Left kidney (tissue), 2 donors: ENCODE measurements around the gene HK1. TPM values are rescaled to one million over a fixed set of nuclear protein-coding genes. Genes with fewer than 3 reads are reported as not detected.

Experiments used
- DNase-seq: peaks from one replicate; pipeline ENCODE4 v3.0.0-alpha.2; 2013
- polyA plus RNA-seq: library from polyadenylated mRNA; unstranded; fragments of 120-200 nt; gene quantifications from one replicate; pipeline ENCODE4 v1.2.1, GENCODE V29; 2013; ENCODE audit not compliant: insufficient read length

HK1 gene
- polyA plus RNA-seq, 1 donor: 51.3 TPM

DNA sequence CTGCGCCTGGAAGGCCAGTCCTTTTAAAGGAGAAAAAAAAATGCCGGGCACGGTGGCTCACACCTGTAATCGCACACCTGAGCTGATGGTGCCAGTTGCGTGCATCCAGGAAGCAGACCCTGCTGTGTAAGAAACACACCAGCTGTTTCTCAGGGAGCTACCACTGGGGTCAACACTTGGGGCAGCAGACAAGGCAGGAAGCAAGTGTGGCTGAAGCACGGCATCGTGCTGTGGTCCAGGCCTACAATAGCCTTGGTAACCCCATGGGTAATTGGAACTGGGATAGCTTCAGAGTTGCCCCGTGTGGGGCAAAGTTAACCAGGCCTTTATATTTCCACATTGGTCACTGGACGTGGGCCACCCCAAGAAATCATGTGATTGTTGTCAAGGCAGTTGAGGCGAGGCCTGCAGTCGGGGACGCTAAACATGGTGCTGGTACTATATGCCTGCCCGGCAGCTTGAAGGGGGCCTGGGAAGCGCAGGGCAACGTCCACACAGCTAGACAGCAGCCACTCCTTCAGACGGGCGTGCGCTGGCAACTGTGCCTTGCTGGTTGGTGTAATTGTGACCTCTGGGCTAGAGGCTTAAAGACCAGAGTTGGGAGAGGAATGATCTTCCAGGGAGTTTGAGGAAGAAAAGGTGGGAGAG is 140.9 kb downstream of the HK1 start:
- DNase-seq: no peak

- DNase-seq: no peak
Measured at GRCh38 chr10:69419744-69420126, 141.4 kb downstream of the HK1 start.

DNA sequence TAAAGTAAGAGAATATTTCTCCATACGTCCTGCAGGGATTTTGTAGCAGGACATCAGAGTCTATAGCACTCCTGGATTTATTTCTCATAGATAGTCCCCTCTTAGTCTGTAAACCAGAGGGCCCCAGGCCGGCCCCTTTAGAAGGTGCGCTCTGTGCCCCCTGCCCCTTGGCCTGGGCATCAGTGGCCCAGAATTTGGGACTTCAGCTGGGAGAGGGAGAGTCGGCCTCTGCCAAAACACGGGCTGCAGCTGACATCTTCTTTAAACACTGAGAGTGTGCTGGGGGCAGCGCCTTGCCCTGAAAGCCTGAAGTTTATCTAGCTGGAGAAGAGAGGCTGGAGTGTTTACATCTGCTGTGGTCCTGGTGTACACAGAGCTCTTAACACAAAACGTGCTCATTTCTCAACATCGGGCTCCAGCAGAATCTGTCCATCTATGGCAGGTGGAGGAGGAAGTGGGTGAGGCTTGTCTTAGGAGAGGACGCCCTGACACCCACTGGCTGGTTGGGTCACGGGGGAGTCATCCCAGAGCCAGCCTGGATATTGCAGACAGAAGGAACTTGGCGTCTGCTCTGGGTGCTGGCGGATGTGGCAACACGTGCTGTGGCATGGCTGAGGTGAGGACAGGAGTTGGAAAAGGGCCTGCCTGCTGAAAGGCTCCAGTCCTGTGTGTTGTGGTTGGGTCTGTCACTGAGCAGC is 143.5 kb downstream of the HK1 start:
- DNase-seq: no peak

DNA sequence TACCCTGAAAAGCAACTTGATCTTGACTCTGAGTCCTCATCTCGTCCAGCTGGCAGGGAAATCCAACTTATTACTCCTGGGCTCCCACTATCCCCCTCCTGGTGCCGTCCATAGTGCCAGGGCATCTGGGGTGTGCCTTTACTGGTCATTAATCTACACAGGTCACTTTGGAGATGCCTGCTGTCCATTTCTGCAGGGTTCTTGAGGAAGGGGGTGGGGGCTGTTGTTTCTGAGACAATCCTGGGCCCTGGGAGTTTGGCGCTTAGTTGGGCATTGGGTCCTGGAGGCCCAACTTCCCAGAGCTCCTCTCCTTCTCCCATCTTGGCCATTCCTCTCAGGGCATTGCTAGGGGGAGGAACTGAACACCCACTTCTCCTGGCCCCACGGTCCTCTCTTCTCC is 144.4 kb downstream of the HK1 start:
- no peak for DNase-seq

DNA sequence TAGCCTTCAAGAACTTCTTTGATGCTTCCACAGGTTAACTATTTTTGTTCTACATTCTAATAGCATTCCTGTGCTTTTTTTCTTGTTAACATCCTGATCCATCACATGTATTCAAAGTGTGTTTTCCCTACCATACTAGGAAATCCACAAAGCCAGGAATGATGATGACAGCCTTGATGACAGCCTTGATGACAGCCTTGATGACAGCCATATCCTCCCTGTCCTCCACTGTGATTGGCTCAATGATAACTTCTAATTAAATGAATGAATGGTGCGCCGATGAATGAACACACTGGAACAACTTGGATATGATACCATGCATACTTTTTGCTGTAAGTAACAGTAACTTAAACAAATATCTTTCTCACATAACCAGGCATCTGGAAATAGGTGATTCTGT is 146.7 kb downstream of the HK1 start:
- DNase-seq: no peak

DNA sequence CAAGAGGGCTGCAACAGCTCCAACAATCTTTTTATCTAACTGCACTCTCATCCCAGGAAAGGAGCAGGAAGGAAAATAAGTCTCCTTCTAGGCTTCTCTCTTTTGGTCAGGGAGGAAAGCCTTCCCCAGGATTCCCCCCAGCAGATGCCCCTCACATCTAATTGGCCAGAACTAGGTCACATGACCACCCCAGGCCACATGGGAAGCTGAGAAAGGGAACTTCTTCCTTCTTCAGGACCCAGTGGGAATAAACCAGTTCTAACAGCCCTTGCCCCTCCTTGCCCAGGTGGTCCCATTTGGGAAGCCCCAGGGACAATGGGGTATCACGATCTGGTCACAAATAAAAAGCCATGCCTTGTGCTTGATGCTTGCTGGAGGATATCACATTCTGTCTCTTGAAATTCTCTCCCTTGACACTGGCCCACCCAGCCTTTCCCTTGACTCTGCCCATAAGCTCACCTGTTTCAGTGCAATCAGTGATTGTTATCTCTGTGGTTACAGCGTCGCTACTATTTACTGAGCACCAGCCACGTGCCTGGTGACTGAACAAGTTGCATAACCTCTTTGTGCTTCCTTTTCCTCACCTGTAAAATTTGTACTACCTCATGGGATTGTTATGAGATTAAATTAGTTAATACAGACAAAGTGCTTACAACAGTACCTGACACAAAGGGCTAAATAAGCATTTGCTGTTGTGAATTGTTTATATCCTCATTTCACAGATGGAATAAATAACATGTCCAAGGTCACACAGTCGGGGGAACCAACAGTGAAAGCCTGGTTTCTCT is 147.4 kb downstream of the HK1 start:
- DNase-seq: no peak

- DNase-seq: no peak
Measured at GRCh38 chr10:69426376-69426727, 148.1 kb downstream of the HK1 start.

DNA sequence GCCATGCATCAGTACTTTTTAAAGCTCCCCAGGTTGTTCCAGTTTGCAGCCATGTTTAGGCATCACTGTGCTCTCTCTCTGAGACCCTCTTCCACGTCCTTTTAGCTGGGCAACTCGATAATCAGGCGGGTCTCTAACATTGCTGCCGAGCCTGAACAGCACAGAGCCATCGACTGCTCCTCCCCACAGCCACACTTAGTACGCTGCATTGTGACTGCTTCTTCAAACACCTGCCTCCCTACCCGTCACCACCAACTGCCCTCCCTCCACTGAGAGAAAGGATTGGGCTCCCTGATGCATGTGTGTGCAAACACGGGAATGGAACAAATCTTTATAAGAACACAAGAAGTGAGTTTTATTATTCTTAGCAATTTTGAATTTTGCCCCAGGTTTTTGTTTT is 149.9 kb downstream of the HK1 start:
- no peak for DNase-seq

- DNase-seq: no peak
Measured at GRCh38 chr10:69434169-69434568, 155.9 kb downstream of the HK1 start.

DNA sequence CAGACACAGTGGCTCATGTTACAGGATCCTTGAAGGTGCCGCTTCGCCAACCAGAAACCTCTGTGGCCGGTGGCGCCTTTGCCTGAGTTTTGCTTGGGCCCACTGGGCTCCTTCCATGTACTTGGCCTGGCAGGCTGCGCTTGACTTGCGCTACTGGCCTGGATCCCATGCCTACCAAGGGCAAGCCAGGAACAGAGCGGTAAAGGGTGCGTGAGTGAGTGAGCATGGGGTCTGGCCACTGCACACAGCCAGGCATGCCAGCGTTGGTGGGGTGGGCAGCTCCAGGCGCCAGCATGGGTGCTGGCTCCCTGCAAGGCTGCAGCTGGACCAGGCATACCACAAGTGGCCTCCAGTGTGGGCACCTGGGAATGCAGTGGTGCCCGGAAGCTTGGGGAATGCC is 156.6 kb downstream of the HK1 start:
- DNase-seq: no peak

DNA sequence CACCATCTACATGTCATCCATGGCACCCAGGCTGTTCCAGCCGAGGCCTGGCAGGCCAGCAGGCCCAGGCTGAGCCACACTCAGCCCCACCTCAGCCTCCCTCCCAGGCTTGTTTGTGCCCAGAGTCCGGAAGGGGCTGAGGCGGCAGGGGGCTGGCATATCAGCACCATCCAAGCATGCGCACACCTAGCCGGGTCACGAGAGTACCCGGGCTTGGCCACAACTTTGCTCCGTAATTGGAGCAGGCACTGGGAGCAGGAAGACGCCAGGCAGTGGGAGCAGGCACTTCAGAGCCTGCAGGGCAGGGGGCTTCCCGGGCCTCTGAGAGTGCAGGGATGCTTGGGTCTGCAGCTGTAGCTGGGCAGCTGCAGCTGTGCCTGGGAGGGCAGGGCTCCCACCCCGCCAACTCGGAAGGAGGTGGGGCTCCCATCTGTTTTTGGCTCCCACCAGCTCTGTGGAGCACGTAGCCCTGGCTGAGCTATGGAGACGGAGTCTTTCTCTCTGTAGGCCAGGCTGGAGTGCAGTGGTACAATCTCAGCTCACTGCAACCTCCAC is 157.7 kb downstream of the HK1 start:
- no peak for DNase-seq

DNA sequence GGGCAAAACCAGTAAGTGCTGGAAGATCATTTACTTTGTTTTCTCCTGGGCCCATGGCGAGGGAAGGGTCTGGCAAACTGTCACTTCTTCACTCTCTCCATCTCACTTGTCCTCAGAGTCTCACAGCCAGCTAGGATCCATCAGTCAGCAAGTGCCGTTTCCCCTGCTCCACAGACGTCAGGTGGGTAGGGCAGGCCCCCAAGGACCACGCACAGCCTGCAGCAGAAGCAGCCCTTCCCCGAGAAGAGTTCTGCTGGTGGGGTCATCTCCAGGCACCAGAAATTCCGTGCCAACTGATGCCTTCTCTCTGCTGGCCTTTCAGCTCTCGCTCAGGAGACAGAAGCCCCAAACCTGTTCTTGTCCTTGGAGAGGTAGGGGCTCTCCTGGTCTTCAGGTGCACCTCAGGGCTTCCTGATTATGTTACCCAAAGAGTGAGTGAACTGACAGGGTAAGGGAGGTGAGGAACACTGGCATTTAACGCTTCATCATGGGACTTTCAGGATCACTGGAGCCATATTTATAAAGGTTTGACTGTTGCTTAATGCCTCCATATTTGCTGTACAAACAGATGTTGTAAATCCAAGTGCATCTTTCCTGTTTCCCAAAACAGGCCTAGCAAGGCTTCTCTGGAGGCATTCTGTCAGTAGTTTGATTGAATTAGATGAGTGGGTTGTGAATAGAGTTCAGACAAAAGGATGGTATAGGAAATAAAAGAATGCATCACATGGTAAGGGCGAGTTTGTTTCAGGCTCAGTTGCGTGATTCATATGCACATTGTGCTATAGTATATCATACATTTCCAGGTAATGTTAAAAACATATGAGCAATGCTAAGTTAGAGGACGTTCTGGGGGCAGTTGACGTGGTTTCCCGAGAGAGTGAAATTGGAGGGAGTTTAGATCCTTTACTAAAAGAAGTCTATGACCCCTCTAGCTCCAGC is 159.3 kb downstream of the HK1 start:
- DNase-seq: no peak

GRCh38 chr10:69438536-69439349 is 160.4 kb downstream of the HK1 start:
- no peak for DNase-seq

- DNase-seq: no peak
Measured at GRCh38 chr10:69439350-69439739, 161.0 kb downstream of the HK1 start.

DNA sequence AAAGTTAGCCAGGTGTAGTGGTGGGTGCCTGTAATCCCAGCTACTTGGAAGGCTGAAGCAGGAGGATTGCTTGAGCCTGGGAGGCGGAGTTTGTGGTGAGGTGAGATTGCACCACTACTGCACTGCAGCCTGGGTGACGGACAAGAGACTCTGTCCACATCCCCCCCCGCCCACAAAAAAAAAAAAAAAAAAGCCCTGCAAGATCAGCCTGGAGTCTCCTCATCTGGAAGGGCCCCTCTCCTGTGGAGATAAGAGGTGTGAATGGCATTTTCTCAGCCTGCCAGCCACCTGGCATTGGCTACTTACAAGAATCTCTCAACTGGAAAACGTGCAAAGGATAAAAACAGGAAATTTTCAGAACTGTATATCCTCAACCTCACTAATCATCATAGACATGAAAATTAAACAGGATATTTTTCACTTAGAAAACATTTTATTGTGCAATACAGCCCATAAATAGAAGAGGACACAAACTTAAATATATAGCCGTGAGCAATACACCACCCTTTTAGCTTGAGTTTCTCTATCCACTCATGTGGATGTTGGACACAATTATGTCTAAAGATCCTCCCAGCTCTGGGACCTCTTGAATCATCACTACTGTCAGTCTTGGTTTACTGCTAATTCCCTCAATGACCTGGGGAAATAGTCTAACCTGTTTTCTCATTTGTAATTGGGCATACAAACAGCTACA is 161.7 kb downstream of the HK1 start:
- DNase-seq: no peak

DNA sequence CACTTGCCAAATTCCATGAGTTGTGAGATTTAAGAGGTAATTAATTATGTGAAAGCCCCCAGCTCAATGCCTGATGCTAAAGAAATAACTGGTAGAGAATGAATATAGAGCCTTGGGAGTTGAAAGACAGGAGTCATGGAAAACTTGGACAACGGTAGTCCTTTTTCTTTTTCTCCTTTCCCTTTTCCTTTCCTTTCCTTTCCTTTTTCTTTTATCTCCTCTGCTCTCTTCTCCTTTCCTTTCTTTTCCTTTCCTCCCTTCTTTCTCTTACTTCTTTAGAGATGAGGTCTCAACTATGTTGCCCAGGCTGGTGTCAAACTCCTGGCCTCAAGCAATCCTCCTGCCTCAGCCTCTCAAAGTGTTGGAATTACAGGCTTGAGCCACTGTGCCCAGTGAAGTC is 165.1 kb downstream of the HK1 start:
- DNase-seq: no peak

DNA sequence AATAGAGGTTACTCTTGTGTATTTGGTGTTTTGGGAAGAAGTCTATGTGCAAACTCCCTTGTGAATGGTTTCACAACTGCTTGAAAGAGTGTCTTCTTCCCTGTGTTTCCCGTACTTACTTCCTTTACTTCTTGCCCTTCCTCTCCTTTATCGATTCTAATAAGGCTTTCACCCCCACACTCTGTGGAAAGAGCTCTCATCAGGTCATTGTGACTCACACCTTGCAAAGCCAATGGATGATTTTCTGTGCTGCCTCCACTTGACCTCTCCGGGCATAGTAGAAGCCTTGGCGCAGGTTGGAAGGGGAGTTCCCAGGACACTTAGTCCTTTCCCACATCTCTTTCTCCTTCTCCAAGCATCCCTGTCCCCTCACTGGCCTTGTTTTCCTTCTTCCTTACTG is 166.7 kb downstream of the HK1 start:
- no peak for DNase-seq

- no peak for DNase-seq
Measured at GRCh38 chr10:69446229-69446628, 167.9 kb downstream of the HK1 start.

DNA sequence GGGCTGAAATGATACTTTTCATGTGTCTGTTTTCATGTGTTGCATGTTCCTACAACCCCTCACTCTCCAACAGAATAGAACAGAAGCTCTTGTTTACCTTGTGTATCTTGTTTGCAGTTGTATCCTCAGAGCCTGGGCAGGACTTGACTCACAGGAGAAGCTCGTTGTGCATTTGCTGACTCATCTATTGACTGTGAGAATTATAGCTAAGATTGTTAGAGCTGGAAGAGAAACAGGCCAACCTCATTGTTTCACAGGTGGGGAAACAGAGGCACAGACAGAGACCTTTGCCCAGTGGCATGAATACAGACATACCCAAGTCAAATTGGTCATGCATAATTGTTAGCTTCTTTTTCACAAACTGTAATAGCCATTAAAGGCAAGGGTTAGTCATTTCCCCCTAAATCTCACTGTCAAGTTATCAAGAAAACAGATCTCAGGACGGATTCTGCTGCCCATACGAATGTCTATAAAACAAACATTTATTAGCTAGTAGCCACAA is 168.4 kb downstream of the HK1 start:
- no peak for DNase-seq

DNA sequence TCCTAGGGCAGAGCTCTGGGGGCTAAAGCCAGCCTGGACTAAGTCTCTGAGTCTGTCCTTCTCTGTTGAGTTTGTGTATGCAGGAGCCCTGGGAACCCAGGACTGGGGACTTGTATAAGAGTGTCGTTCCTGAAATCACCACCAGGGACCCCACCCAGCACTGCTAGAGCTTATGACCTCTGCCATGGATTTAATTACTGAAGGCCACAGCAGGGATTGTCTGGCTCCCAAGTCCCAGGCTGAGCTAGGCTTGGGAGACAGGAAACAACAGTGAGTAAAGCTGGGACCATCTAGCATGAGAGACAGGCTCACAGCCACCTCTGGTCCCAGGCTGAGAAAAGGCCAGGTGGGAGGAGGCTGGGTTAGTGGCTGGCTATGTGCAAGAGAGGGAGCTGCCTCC is 171.5 kb downstream of the HK1 start:
- DNase-seq: no peak
